Vagina (tissue), 2 donors: Measurements from ENCODE around the gene SLC48A1. TPM values are rescaled to one million over a fixed set of nuclear protein-coding genes. Genes with fewer than 3 reads are reported as not detected.

Source experiments
- DNase-seq, 2 donors: peaks; one replicate each; pipeline ENCODE4 v3.0.0-alpha.2; 2017; ENCODE audit errors: extremely low spot score in 2 of 2
- H3K27ac ChIP-seq: fragments of 200-600 bp; sonication (generic); one replicate; pipeline ENCODE4 v1.5.1; 2019
- H3K27me3 ChIP-seq: fragments of 200-600 bp; sonication (generic); one replicate; pipeline ENCODE4 v1.5.1; 2019
- H3K36me3 ChIP-seq, 2 donors: fragments of 200-600 bp; sonication (generic); one replicate each; pipeline ENCODE4 v1.5.1; 2017 to 2019
- H3K4me1 ChIP-seq: fragments of 200-600 bp; sonication (generic); one replicate; pipeline ENCODE4 v1.5.1; 2019
- H3K4me3 ChIP-seq, 2 donors: fragments of 200-600 bp; sonication (generic); 1 replicate in 1 of 2; 2 replicates in 1 of 2; pipeline ENCODE4 v1.5.1; 2016 to 2019
- H3K9me3 ChIP-seq: fragments of 200-600 bp; sonication (generic); one replicate; pipeline ENCODE4 v1.5.1; 2019
- CTCF ChIP-seq, 3 experiments: fragments of 450-650 bp in 2 of 3; fragments of 200-600 bp in 1 of 3; sonication (generic) in 1 of 3; IDR thresholded peaks; one replicate each; pipeline ENCODE4 v1.5.1; 2017 to 2019; ENCODE audit warnings: antibody characterized with exemption in 3 of 3, mild to moderate bottlenecking in 2 of 3, moderate library complexity in 2 of 3
- POLR2A ChIP-seq, 2 donors: fragments of 450-650 bp; IDR thresholded peaks; one replicate each; pipeline ENCODE4 v1.6.1; 2017; ENCODE audit warnings: antibody characterized with exemption in 2 of 2, mild to moderate bottlenecking in 2 of 2, moderate library complexity in 2 of 2
- POLR2AphosphoS5 ChIP-seq, 2 donors: sonication (generic); formaldehyde crosslinking; IDR thresholded peaks; one replicate each; pipeline ENCODE4 v1.9.0; 2017; ENCODE audit warnings: antibody characterized with exemption in 2 of 2, mild to moderate bottlenecking in 2 of 2, low read depth in 1 of 2; ENCODE audit not compliant: insufficient read depth in 1 of 2
- intact Hi-C: fragments of 100-400 bp; cut with DNase I; formaldehyde crosslinking; loops from one replicate; pipeline ENCODE4 v1.15.1; 2023
- total RNA-seq: library from RNA; depleted of rRNA; stranded (reverse); fragments of >200 nt; gene quantifications from one replicate; pipeline ENCODE4 v1.2.3, GENCODE V29; 2016

Gene SLC48A1
- total RNA-seq, 1 donor from 2014 or later = 20.9 TPM

GRCh38 chr12:47763481-47764346, 9.3 kb upstream of the SLC48A1 start:
- Histone ChIP-seq H3K36me3 (no peaks in the 10 kb centered on the region), H3K9me3 (no peaks in the 10 kb centered on the region), H3K27me3 (no peaks in the 10 kb centered on the region), H3K4me1 (peaks cover 13% of the 10 kb centered on the region), H3K4me3 (no peak overlapping the region), H3K27ac (no peak overlapping the region)
- DNase-seq = no peak
- TF ChIP-seq POLR2AphosphoS5 (IDR thresholded peaks at IDR 0.05; ENCODE audit: insufficient read depth in 1 of 2, low read depth in 1 of 2) (no peak), CTCF (IDR thresholded peaks at IDR 0.05) (no peak), POLR2A (IDR thresholded peaks at IDR 0.05) (no peak)
- intact Hi-C loops = no loop called here

GRCh38 chr12:47766502-47767215, 6.4 kb upstream of the SLC48A1 start:
- Histone ChIP-seq H3K9me3 (no peaks in the 10 kb centered on the region), H3K27ac (no peak overlapping the region), H3K4me1 (no peaks in the 10 kb centered on the region), H3K4me3 (no peak overlapping the region), H3K36me3 (no peaks in the 10 kb centered on the region), H3K27me3 (no peaks in the 10 kb centered on the region)
- intact Hi-C loops = no loop called here
- no peak for TF ChIP-seq CTCF (IDR thresholded peaks at IDR 0.05)
- TF ChIP-seq POLR2A (IDR thresholded peaks at IDR 0.05) = no peak
- TF ChIP-seq POLR2AphosphoS5 (IDR thresholded peaks at IDR 0.05; ENCODE audit: insufficient read depth in 1 of 2, low read depth in 1 of 2) = no peak
- DNase-seq = no peak

- Histone ChIP-seq H3K27ac (no peak overlapping the region), H3K4me1 (peaks cover 2% of the 10 kb centered on the region), H3K36me3 (no peaks in the 10 kb centered on the region), H3K27me3 (no peaks in the 10 kb centered on the region), H3K9me3 (no peaks in the 10 kb centered on the region), H3K4me3 (no peak overlapping the region)
- no peak for DNase-seq
- intact Hi-C loops = no loop called here
- TF ChIP-seq CTCF (IDR thresholded peaks at IDR 0.05) (peak; percentile 28 to 45 (median 37)), POLR2A (IDR thresholded peaks at IDR 0.05) (no peak)
Observed at GRCh38 chr12:47767216-47767724, 5.8 kb upstream of the SLC48A1 start.

- intact Hi-C loops = no loop called here
- no peak overlapping the region for H3K4me3 ChIP-seq
- H3K27me3 ChIP-seq = no peaks in the 10 kb centered on the region
- no peak for TF ChIP-seq POLR2AphosphoS5 (IDR thresholded peaks at IDR 0.05; ENCODE audit: insufficient read depth in 1 of 2, low read depth in 1 of 2)
- no peak for TF ChIP-seq POLR2A (IDR thresholded peaks at IDR 0.05)
- TF ChIP-seq CTCF (IDR thresholded peaks at IDR 0.05) = no peak
- H3K27ac ChIP-seq = no peak overlapping the region
- peaks cover 6% of the 10 kb centered on the region for H3K4me1 ChIP-seq
- no peak for DNase-seq
- H3K36me3 ChIP-seq = no peaks in the 10 kb centered on the region
- no peaks in the 10 kb centered on the region for H3K9me3 ChIP-seq
Observed at GRCh38 chr12:47768323-47768811, 4.7 kb upstream of the SLC48A1 start.
